Measurements from ENCODE around the gene UBR4. TPM values are rescaled to one million over a fixed set of nuclear protein-coding genes. Genes with fewer than 3 reads are reported as not detected.

The UBR4 gene
- polyA plus RNA-seq, 1 donor from 2014 or later = 49.7 TPM

- no peak overlapping the region for H3K4me2 ChIP-seq (ENCODE audit: low read length)
- no peaks in the 10 kb centered on the region for H3F3A ChIP-seq (ENCODE audit: insufficient read depth, low read length, poor library complexity, severe bottlenecking)
- H2AFZ ChIP-seq (ENCODE audit: low read depth, low read length) = no peak overlapping the region
- H3K9me3 ChIP-seq (ENCODE audit: low read length) = no peaks in the 10 kb centered on the region
- no peaks in the 10 kb centered on the region for H3K27me3 ChIP-seq (ENCODE audit: insufficient read depth, low read depth, low read length)
- no peaks in the 10 kb centered on the region for H3K9me2 ChIP-seq (ENCODE audit: insufficient read depth, low read length)
- no peak overlapping the region for H3K9ac ChIP-seq (ENCODE audit: low read length)
- no peak overlapping the region for H3K4me3 ChIP-seq (ENCODE audit: low read length)
- no peaks in the 10 kb centered on the region for H4K20me1 ChIP-seq (ENCODE audit: insufficient read depth)
- TF ChIP-seq SMC3 (conservative IDR thresholded peaks at IDR 0.05; ENCODE audit: poor library complexity) = no peak
- no peak for TF ChIP-seq RAD21 (conservative IDR thresholded peaks at IDR 0.05)
- H3K27ac ChIP-seq (ENCODE audit: low read length) = no peak overlapping the region
- H3K36me3 ChIP-seq (ENCODE audit: insufficient read depth, low read length) = no peaks in the 10 kb centered on the region
- H3K79me2 ChIP-seq (replicated peaks; ENCODE audit: insufficient read depth, low read length) = no peaks in the 10 kb centered on the region
Observed at GRCh38 chr1:19036813-19037605, 173.1 kb downstream of the UBR4 start.

DNA sequence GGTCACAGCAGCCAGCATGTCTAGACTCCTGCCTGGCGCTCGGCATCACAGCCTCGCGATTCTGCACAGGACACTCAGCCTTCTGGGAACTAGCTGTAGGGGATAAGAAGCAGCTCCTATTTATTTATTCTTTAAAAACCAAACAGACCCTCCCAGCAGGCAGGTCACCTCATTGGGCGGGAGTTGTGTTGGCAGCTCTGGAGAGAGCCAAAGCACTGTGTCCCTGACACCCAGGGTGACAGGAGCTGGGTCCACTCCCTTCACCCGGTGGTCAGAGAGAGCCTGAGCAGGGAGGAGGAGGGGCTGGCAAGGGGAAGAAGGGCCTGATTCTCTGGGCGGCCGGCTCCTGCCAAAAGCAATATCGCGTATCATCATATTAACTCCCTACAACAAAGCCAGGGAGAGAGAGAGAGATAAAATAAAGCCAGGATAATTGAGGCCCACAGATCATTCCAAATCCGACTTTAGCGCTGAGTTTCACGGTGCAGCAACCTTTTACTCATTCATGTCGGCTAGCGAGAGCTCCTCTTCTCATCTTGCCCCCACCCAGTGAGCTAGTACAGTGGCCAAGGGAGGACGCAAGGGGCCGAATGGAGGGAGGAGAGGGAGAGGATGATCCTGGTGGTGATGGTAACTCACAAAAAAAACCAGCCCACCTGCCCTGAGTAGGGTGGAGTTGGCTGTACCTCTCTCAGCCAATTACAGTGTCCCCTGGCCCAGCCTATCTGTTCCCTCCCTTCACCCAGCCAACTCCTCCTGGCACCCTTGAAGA is 173.8 kb downstream of the UBR4 start:
- no peaks in the 10 kb centered on the region for H3K27me3 ChIP-seq (ENCODE audit: insufficient read depth, low read depth, low read length)
- no peaks in the 10 kb centered on the region for H3K9me3 ChIP-seq (ENCODE audit: low read length)
- H3K9ac ChIP-seq (ENCODE audit: low read length) = no peak overlapping the region
- no peak overlapping the region for H3K4me2 ChIP-seq (ENCODE audit: low read length)
- no peak overlapping the region for H2AFZ ChIP-seq (ENCODE audit: low read depth, low read length)
- no peaks in the 10 kb centered on the region for H3K9me2 ChIP-seq (ENCODE audit: insufficient read depth, low read length)
- no peaks in the 10 kb centered on the region for H4K20me1 ChIP-seq (ENCODE audit: insufficient read depth)
- no peaks in the 10 kb centered on the region for H3F3A ChIP-seq (ENCODE audit: insufficient read depth, low read length, poor library complexity, severe bottlenecking)
- H3K4me3 ChIP-seq (ENCODE audit: low read length) = no peak overlapping the region
- no peak overlapping the region for H3K27ac ChIP-seq (ENCODE audit: low read length)
- no peak for TF ChIP-seq EP300 (conservative IDR thresholded peaks at IDR 0.05; ENCODE audit: poor library complexity, severe bottlenecking)
- no peak for TF ChIP-seq MXI1 (conservative IDR thresholded peaks at IDR 0.05; ENCODE audit: poor library complexity, severe bottlenecking)
- no peak for TF ChIP-seq EZH2 (IDR thresholded peaks at IDR 0.05; ENCODE audit: borderline replicate concordance, insufficient read depth, low read length, poor library complexity, severe bottlenecking)
- no peak for TF ChIP-seq SMC3 (conservative IDR thresholded peaks at IDR 0.05; ENCODE audit: poor library complexity)
- TF ChIP-seq RAD21 (conservative IDR thresholded peaks at IDR 0.05) = no peak
- no peak for TF ChIP-seq TAF1 (IDR thresholded peaks at IDR 0.05; ENCODE audit: low read depth)
- TF ChIP-seq, protein P1, sequence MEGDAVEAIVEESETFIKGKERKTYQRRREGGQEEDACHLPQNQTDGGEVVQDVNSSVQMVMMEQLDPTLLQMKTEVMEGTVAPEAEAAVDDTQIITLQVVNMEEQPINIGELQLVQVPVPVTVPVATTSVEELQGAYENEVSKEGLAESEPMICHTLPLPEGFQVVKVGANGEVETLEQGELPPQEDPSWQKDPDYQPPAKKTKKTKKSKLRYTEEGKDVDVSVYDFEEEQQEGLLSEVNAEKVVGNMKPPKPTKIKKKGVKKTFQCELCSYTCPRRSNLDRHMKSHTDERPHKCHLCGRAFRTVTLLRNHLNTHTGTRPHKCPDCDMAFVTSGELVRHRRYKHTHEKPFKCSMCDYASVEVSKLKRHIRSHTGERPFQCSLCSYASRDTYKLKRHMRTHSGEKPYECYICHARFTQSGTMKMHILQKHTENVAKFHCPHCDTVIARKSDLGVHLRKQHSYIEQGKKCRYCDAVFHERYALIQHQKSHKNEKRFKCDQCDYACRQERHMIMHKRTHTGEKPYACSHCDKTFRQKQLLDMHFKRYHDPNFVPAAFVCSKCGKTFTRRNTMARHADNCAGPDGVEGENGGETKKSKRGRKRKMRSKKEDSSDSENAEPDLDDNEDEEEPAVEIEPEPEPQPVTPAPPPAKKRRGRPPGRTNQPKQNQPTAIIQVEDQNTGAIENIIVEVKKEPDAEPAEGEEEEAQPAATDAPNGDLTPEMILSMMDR (IDR thresholded peaks at IDR 0.05; ENCODE audit: poor library complexity, severe bottlenecking) = no peak
- TF ChIP-seq POLR2AphosphoS5 (IDR thresholded peaks at IDR 0.05) = no peak
- TF ChIP-seq, protein P2, sequence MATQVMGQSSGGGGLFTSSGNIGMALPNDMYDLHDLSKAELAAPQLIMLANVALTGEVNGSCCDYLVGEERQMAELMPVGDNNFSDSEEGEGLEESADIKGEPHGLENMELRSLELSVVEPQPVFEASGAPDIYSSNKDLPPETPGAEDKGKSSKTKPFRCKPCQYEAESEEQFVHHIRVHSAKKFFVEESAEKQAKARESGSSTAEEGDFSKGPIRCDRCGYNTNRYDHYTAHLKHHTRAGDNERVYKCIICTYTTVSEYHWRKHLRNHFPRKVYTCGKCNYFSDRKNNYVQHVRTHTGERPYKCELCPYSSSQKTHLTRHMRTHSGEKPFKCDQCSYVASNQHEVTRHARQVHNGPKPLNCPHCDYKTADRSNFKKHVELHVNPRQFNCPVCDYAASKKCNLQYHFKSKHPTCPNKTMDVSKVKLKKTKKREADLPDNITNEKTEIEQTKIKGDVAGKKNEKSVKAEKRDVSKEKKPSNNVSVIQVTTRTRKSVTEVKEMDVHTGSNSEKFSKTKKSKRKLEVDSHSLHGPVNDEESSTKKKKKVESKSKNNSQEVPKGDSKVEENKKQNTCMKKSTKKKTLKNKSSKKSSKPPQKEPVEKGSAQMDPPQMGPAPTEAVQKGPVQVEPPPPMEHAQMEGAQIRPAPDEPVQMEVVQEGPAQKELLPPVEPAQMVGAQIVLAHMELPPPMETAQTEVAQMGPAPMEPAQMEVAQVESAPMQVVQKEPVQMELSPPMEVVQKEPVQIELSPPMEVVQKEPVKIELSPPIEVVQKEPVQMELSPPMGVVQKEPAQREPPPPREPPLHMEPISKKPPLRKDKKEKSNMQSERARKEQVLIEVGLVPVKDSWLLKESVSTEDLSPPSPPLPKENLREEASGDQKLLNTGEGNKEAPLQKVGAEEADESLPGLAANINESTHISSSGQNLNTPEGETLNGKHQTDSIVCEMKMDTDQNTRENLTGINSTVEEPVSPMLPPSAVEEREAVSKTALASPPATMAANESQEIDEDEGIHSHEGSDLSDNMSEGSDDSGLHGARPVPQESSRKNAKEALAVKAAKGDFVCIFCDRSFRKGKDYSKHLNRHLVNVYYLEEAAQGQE (IDR thresholded peaks at IDR 0.05; ENCODE audit: borderline replicate concordance) = no peak
- H3K36me3 ChIP-seq (ENCODE audit: insufficient read depth, low read length) = no peaks in the 10 kb centered on the region
- no peaks in the 10 kb centered on the region for H3K79me2 ChIP-seq (replicated peaks; ENCODE audit: insufficient read depth, low read length)
